ENCODE results near the gene ST3GAL3.

GRCh38 chr1:43879414-43879813 lies 172.1 kb downstream of the ST3GAL3 start:
- TF ChIP-seq GABPA (IDR thresholded peaks at IDR 0.05; ENCODE audit: low read depth, low read length) (no peak), GABPA (CRISPR knock-in tag; IDR thresholded peaks at IDR 0.05; ENCODE audit: low read depth) (no peak), U2AF1 (optimal IDR thresholded peaks at IDR 0.05; ENCODE audit: low read depth, low read length) (no peak), ZSCAN31 (CRISPR knock-in tag; IDR thresholded peaks at IDR 0.05; ENCODE audit: low read depth) (no peak), ZNF501 (CRISPR knock-in tag; IDR thresholded peaks at IDR 0.05) (no peak), ZBTB44 (CRISPR knock-in tag; IDR thresholded peaks at IDR 0.05) (no peak), ZKSCAN1 (IDR thresholded peaks at IDR 0.05; ENCODE audit: low read length) (no peak), ATF2 (CRISPR knock-in tag; IDR thresholded peaks at IDR 0.05) (no peak)
- TF ChIP-seq, protein P1, sequence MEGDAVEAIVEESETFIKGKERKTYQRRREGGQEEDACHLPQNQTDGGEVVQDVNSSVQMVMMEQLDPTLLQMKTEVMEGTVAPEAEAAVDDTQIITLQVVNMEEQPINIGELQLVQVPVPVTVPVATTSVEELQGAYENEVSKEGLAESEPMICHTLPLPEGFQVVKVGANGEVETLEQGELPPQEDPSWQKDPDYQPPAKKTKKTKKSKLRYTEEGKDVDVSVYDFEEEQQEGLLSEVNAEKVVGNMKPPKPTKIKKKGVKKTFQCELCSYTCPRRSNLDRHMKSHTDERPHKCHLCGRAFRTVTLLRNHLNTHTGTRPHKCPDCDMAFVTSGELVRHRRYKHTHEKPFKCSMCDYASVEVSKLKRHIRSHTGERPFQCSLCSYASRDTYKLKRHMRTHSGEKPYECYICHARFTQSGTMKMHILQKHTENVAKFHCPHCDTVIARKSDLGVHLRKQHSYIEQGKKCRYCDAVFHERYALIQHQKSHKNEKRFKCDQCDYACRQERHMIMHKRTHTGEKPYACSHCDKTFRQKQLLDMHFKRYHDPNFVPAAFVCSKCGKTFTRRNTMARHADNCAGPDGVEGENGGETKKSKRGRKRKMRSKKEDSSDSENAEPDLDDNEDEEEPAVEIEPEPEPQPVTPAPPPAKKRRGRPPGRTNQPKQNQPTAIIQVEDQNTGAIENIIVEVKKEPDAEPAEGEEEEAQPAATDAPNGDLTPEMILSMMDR (CRISPR knock-in tag; IDR thresholded peaks at IDR 0.05), result no peak

Measured in HepG2 (cell line).